OCI-LY1 (cell line): ENCODE data around the gene FAM83G.

Experiments
- EZH2 ChIP-seq: fragments of 200-600 bp; sonication (generic), shearing (Covaris generic); IDR thresholded peaks from 2 replicates; pipeline ENCODE4 v1.8.0; 2017; ENCODE audit warnings: borderline replicate concordance, mixed run types, mild to moderate bottlenecking, antibody characterized with exemption, low read length, moderate library complexity, mixed read lengths
- TF ChIP-seq, protein P1 (sequence below): fragments of 200-600 bp; sonication (generic), shearing (Covaris generic); IDR thresholded peaks from 2 replicates; pipeline ENCODE4 v1.5.1; 2017; ENCODE audit warnings: mild to moderate bottlenecking, antibody characterized with exemption, low read length, moderate library complexity, mixed read lengths

DNA sequence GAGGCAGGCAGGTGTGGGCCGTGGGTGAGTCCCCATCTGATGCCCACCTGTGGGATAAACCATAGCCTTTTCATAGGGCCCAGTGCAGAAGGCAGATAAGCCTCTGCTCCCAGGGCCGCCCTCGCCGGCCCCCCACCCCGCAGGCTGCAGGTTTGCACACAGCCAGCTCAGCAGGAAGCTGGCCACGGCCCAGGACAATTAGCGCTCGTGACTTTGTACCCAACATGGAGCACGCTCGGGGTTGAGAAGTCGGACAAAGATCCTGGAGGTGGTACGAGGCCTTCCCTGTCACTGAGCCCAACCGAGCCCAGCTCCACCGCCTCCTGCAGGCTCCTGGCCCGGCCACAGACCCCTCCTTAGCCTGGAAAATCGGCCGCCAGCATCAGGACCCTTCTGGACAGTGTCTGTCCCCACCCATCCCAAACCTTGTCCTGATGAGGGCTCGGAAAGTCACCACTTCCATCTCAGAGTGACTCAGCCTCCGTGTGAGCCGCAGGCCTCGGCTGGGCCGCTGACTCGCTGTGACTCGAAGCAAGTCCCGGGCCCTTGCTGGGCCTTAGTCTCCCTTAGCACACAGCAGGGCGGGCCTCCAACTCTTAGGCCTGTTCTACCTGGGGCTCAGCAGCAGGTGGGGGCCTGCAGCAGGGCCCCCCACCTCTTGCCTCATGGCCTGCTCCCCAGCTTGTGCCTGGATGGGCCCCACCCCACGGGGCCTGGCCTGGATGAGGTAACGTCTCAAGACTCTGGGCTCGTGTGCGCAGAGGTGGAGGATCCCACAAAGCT, 22.7 kb downstream of the FAM83G start:
- TF ChIP-seq, protein P1, sequence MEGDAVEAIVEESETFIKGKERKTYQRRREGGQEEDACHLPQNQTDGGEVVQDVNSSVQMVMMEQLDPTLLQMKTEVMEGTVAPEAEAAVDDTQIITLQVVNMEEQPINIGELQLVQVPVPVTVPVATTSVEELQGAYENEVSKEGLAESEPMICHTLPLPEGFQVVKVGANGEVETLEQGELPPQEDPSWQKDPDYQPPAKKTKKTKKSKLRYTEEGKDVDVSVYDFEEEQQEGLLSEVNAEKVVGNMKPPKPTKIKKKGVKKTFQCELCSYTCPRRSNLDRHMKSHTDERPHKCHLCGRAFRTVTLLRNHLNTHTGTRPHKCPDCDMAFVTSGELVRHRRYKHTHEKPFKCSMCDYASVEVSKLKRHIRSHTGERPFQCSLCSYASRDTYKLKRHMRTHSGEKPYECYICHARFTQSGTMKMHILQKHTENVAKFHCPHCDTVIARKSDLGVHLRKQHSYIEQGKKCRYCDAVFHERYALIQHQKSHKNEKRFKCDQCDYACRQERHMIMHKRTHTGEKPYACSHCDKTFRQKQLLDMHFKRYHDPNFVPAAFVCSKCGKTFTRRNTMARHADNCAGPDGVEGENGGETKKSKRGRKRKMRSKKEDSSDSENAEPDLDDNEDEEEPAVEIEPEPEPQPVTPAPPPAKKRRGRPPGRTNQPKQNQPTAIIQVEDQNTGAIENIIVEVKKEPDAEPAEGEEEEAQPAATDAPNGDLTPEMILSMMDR = no peak
- TF ChIP-seq EZH2 = no peak
